ENCODE measurements around the gene PLK3.
"Not testable (repeated sequence)": the region's sequence is repeated elsewhere in the genome, so short reads cannot be mapped to it uniquely, and the experiment has no call there.

- not testable (repeated sequence) for TF ChIP-seq EZH2phosphoT487 (IDR thresholded peaks at IDR 0.05; ENCODE audit: borderline replicate concordance, low read depth, low read length); CTCF (conservative IDR thresholded peaks at IDR 0.05; ENCODE audit: low read length)
Measured at GRCh38 chr1:44824392-44824791, 24.2 kb downstream of the PLK3 start.
